Right ventricle myocardium superior (tissue), 1 donor: ENCODE measurements around the gene SPAG16. TPM values are rescaled to one million over a fixed set of nuclear protein-coding genes. Genes with fewer than 3 reads are reported as not detected.
"Not testable (repeated sequence)": the region's sequence is repeated elsewhere in the genome, so short reads cannot be mapped to it uniquely, and the experiment has no call there.

Experiments used
- ATAC-seq: fragments of 200-7000 bp; cut with Tn5 transposase; one replicate; pipeline ENCODE4 v1.9.1; 2020; ENCODE audit warnings: mild to moderate bottlenecking; ENCODE audit not compliant: poor library complexity
- DNase-seq: peaks from one replicate; pipeline ENCODE4 v3.0.0-alpha.2; 2020
- intact Hi-C: fragments of 100-400 bp; cut with DNase I; formaldehyde crosslinking; loops from one replicate; pipeline ENCODE4 v1.11.2; 2022
- total RNA-seq: library from RNA; stranded (reverse); fragmentation: NEBNext Ultra II Directional; extraction: Animal tissue kit (Norgen Biotek cat#: 25700); gene quantifications from one replicate; pipeline ENCODE4 v1.2.1, GENCODE V29; 2021
- donor health status: DM: no; HTN: yes; CAD: no; lungs with severe emphysema.

The SPAG16 gene
- total RNA-seq, 1 donor from 2014 or later, result 17.8 TPM

DNA sequence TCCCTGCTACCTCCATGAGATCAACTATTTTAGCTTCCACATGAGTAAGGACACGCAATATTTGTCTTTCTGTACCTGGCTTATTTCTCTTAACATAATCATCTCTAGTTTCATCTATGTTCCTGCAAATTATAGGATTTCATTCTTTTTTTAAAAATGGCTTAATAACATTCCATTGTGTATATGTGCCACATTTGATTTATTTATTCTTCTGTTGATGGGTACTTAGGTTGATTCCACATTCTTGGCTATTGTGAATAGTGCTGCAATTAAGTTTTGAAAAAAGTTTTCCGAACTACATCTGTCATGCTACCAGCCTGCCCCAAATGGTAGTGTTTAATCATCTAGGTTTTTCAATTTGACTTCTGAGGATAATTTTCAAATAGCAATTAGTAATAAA lies 36.3 kb downstream of the SPAG16 start:
- ATAC-seq (no peak), DNase-seq (no peak)

GRCh38 chr2:213336253-213336770 lies 52.0 kb downstream of the SPAG16 start:
- intact Hi-C loops, result no loop called here
- DNase-seq (no peak), ATAC-seq (no peak)

More for the DNA sequence above, 36.3 kb downstream of the SPAG16 start:
- intact Hi-C loops, result no loop called here

DNA sequence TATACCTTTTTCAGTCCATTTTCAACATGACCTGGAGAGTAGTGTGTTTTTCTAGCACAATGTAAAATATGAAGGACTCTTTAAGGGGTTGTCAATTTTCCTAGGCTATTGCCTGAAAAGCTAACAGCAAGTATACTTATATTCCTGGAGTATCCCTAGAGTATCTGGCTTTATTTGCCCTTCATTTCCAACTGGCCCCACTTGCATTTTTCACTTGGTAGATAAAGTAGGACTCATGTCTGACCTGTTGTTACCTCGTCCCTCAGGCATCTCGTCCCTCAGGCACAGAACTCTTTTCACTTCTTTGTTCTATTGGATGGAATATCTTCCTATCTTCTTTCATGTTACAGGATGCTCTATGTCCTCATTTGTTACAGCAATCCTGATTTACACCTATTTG lies 69.2 kb downstream of the SPAG16 start:
- no peak for ATAC-seq
- intact Hi-C loops, result no loop called here

GRCh38 chr2:213376644-213377043 lies 92.4 kb downstream of the SPAG16 start:
- ATAC-seq (no peak), DNase-seq (no peak)
- intact Hi-C loops, result no loop called here

More for the DNA sequence above, 69.2 kb downstream of the SPAG16 start:
- DNase-seq, result no peak

DNA sequence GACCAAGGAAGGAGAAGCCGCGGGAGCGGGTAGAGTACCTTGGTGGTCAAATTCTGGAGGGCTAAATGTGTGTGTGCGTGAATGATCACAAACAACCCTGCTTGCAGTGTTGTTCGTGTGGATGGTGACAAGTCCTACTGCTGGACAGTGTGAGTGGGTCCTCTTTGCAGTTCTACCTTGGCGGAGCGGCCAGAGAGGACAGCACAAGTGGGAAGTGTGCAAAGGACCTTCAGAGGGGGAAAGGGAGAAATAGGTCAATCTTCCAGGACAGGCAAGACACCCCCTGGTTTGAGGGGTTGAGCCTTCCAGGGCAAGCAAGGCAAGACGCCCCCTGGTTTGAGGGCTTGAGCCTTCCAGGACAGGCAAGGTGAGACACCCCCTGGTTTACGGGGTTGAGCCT lies 122.8 kb downstream of the SPAG16 start:
- intact Hi-C loops, ATAC-seq, DNase-seq: not testable (repeated sequence)

- intact Hi-C loops, DNase-seq, ATAC-seq: not testable (repeated sequence)
Measured at GRCh38 chr2:213408426-213409070, 124.3 kb downstream of the SPAG16 start.

GRCh38 chr2:213410687-213411086 lies 126.4 kb downstream of the SPAG16 start:
- DNase-seq, intact Hi-C loops, ATAC-seq: not testable (repeated sequence)

DNA sequence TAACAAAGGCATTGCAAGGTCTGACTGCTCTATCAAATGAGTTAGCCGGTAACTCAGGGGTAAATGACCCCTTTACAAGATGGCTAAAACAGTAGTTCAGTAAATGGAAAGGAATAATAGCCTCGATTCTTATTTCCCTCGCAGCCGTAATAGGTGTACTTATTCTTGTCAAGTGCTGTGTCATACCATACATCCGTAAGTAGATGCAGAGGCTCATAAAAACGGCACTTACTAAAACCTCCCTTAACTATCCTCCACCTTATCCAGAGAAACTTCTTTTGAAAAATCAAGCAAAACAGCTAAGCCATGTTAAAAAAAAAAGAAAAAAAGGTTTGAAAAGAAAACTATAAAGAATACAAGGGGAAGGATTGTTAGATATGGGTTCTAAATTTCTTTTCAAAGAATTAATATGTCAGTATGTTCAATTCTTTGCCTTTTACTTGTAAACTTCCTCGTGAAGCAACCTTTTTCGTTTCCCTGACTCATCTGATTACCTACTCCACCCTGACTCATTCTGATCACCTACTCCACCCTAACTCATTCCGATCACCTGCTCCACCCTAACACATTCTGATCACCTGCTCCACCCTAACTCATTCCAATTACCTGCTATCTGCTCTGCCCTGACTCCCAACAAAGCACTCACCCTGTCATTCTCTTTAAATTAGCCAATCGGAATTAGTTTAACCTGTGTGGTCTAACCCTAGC lies 127.5 kb downstream of the SPAG16 start:
- DNase-seq, result no peak
- intact Hi-C loops, result no loop called here
- ATAC-seq, result no peak

GRCh38 chr2:213415093-213415492 lies 130.8 kb downstream of the SPAG16 start:
- intact Hi-C loops, result no loop called here
- no peak for ATAC-seq
- no peak for DNase-seq

DNA sequence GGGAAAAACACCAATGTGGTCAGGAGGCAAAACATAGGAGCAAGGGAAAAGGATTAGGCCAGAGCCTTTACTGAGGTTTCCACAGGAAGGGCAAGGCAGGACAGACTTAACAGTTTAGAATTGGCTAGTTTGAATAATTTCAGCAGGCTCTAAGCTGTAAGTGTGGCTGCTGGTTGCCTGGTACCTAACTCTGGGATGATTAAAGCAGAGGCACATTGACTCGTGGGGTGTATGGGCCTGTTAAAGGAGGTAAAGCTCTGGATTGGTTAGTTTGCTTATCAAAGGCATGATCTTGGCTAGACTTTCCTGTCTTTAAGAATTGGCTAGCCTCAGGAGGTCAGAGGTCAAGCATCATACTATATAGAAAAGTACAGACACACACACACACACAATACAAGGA lies 132.6 kb downstream of the SPAG16 start:
- intact Hi-C loops, result no loop called here
- ATAC-seq, result no peak
- no peak for DNase-seq

DNA sequence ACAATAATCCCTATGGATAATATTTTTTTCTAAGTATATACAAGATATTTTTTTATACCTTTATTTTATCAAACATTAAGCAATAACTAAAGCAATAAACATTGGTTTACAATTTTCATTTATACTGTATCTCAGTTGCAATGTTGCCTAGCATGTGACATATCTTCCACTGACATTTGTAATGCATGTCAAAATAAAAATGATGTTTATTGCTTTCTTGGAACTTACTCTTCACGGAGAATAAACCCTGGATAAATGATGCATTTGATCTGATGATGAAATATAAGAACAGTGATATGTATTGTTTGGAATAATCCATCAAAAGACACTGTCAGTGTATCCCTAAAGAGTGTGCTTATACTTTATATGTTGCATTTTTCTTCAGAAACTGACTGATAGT lies 135.7 kb downstream of the SPAG16 start:
- DNase-seq (no peak), ATAC-seq (no peak)
- intact Hi-C loops, result no loop called here

DNA sequence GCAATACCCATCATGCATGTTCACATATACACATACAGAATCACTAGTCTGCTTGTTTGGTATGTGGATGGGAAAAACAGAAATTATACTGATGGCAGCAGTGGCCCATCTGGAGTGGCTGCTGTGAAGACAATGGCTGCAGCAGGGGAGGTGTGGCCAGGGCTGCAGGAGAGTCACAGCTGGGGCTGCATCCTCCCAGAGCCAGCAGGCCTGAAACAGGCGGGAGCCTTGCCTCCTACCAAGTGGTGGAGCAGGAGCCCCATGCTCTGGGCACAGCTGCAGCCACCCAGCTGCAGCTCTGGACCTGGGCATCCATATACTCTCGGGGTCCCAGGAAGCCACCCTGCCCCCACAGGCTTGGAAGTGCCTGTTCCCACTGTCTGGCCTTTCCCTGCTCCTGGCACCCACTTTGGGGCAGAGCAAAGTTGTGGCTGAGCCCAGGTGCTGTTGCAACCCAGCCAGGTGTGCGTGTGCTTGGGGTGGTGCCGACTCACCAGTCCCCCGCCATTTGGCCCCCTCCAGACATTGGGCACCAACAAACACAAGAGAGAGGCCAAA lies 136.6 kb downstream of the SPAG16 start:
- no peak for ATAC-seq
- no peak for DNase-seq
- intact Hi-C loops, result no loop called here

DNA sequence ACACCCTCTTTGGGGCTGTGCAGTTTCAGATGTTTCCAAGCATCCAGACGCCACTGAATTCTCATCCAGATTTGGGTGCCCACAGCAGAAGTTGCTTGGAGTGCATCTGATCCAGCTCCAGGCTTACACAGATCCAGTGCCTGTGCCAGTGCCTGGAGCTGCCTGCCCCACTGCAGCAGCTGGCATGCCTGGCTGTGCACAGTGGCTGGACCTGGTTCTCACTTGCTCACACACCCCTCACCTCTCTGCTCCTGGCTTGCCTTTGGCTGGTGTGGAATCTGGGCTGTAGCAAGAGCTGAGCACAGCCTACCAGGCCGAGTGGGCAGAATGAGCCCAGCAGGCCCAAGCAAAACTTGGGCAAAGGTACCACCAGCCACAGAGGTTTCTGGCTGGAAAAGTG lies 137.9 kb downstream of the SPAG16 start:
- no peak for DNase-seq
- intact Hi-C loops, result no loop called here
- no peak for ATAC-seq

DNA sequence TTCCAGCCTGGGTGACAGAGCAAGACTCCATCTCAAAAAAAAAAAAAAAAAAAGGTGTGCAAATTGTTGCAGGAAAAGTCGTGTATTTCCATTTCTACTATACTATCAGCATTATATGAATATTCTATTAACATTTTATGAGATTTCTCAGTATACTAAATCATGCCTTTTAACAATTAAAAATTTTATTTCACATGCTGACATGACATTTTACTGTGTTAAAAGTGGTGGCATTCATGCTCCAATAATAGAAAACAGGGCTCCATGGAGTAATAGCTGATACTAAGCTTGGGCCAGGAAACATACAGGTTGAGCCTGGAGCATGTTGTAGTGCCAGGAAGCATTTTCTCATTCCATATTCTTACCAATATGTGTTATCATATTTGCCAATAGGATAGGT lies 141.4 kb downstream of the SPAG16 start:
- DNase-seq, result no peak
- intact Hi-C loops, result no loop called here
- no peak for ATAC-seq

DNA sequence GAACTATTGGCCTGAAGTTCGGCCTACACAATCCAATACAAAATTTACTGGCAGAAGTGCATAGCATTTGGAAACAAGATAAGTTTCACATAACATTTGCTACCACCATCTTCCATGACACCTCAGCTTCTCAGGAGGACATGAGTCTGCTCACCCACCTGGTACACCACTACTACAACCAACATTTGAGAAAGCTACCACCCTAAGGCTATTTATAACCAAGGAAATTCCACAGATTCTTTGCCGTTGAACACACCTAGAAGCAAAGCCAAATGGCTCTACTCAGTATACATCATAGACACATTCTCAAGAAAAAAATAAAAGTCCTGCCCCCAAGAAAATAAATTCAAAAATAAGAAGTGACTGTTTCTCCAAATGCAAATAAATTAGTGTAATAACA lies 145.3 kb downstream of the SPAG16 start:
- intact Hi-C loops, result no loop called here
- DNase-seq, result no peak
- ATAC-seq, result no peak

DNA sequence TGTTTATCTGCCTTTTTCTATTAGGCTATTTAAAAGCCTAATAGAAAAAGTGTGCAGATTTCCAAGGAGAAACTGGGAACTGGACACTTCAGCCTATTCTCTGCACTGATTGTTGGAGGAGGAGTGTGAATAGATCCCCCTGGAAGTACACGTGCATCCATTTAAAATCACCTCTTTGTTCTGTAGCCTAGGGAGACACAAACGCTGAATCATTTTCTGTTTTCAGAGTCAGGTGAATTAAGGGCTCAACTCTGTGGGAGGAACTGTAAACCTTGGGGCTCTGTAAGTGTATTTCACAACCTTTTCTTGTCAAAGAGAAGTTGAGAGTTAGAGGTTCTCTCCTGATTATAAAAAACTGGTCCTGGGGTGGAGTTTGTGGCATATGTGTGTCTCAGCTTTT lies 159.7 kb downstream of the SPAG16 start:
- DNase-seq, result no peak
- intact Hi-C loops, result no loop called here
- ATAC-seq, result no peak

DNA sequence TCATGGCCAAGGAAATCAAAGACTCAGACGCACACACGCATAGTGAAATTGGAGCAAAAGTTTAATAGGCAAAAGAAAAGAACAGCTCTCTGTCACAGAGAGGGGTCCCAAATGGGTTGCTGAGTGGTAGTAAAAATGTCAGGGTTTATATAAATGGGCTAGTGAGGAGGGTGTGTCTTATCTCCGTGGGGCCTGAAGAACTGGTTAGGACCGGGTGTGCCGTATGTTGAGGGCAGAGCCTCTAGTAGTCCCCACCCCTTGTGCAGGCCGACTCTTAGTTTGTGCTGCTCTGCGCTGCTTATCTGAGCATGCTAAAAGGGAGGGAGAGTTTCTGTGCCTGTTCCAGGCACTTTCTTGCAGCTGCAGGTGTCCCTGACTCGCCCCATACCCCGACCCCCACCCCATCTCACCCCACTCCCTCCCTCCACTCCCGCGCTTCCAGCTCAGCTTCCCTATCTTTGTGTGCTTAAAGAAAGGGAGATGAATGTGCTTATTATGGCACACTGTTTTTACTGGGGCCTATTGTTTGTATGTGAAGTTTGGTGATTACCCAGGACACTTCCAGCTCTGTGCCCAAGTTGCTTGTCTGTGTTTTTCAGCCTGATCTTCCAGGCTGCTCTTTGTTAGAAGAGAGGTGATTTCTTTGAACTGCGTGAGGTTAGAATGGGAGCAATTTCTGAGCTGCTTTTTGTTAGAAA lies 167.4 kb downstream of the SPAG16 start:
- intact Hi-C loops, result no loop called here
- peak; percentile 52 for ATAC-seq
- no peak for DNase-seq

- intact Hi-C loops, result no loop called here
- no peak for ATAC-seq
- DNase-seq, result no peak
Measured at GRCh38 chr2:213455316-213456008, 171.2 kb downstream of the SPAG16 start.

- intact Hi-C loops, result no loop called here
- DNase-seq, result no peak
Measured at GRCh38 chr2:213475433-213475832, 191.2 kb downstream of the SPAG16 start.

More at GRCh38 chr2:213475433-213475832, 191.2 kb downstream of the SPAG16 start:
- no peak for ATAC-seq
